Thyroid gland (tissue), 4 donors: ENCODE measurements around the gene MYOG. TPM values are rescaled to one million over a fixed set of nuclear protein-coding genes. Genes with fewer than 3 reads are reported as not detected.

ENCODE experiments used
- DNase-seq, 2 donors: peaks; one replicate each; pipeline ENCODE4 v3.0.0-alpha.2; 2019
- H3K27ac ChIP-seq, 3 donors: fragments of 200-600 bp; sonication (generic); 1 replicate in 2 of 3; 2 replicates in 1 of 3; pipeline ENCODE4 v1.5.1; 2016 to 2019; ENCODE audit warnings: mild to moderate bottlenecking in 1 of 3, moderate library complexity in 1 of 3
- H3K27me3 ChIP-seq: fragments of 200-600 bp; sonication (generic); one replicate; pipeline ENCODE4 v1.5.1; 2019
- H3K36me3 ChIP-seq, 2 donors: fragments of 200-600 bp; sonication (generic); one replicate each; pipeline ENCODE4 v1.5.1; 2016 to 2019
- H3K4me1 ChIP-seq, 2 donors: fragments of 200-600 bp; sonication (generic); one replicate each; pipeline ENCODE4 v1.5.1; 2017 to 2019
- H3K4me3 ChIP-seq, 3 donors: fragments of 200-600 bp; sonication (generic); replicated peaks in 1 of 3; 1 replicate in 2 of 3; 2 replicates in 1 of 3; pipeline ENCODE4 v1.5.1; 2016; ENCODE audit warnings: mild to moderate bottlenecking in 1 of 3
- H3K9me3 ChIP-seq: fragments of 200-600 bp; sonication (generic); one replicate; pipeline ENCODE4 v1.5.1; 2017
- POLR2A ChIP-seq, 2 donors: fragments of 450-650 bp; IDR thresholded peaks; one replicate each; pipeline ENCODE4 v1.6.1; 2017; ENCODE audit warnings: antibody characterized with exemption in 2 of 2, mild to moderate bottlenecking in 2 of 2, moderate library complexity in 1 of 2
- WGBS, 2 donors: methylation state at CpG; one replicate each; pipeline ENCODE4 v1.1.5; 2017; 5-methylcytosine and 5-hydroxymethylcytosine counted together
- intact Hi-C: fragments of 100-400 bp; cut with DNase I; formaldehyde crosslinking; loops from one replicate; pipeline ENCODE4 v1.15.1; 2023
- total RNA-seq, 4 donors: library from RNA; depleted of rRNA; stranded (reverse); fragments of >200 nt; gene quantifications; one replicate each; pipeline ENCODE4 v1.2.3, GENCODE V29; 2016
- TF ChIP-seq, protein P1 (sequence below), 6 experiments: fragments of 200-600 bp in 3 of 6; fragments of 450-650 bp in 3 of 6; sonication (generic) in 3 of 6; IDR thresholded peaks; one replicate each; pipeline ENCODE4 v1.5.1; 2016 to 2019; ENCODE audit warnings: antibody characterized with exemption in 6 of 6, mild to moderate bottlenecking in 2 of 6, inconsistent platforms in 1 of 6, moderate library complexity in 1 of 6

The MYOG gene
- total RNA-seq, 4 donors from 2014 or later, result not detected

DNA sequence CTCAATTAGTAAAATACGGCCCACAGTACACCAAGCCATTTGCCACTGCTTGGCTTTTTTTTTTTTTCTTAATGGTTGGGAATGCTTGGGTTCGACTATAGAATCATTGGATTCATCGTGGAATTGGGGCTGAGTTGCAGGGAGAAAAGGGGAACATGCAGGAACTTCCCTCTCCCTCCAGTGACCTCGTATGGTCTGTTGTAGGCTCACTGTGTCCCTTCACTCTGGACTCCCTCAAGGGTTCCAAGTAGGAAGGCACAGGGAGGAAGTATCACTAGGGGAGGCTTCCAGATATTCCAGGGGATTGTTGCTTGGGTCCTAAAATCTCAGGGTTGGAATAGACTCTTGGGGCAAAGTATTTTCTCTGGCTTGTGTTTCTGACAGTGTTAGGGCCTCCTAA lies 35.0 kb downstream of the MYOG start:
- 78 to 85% methylated on average over 4 of the region's 4 CpGs for WGBS, 2 donors
- DNase-seq, result no peak
- no peaks in the 10 kb centered on the region for H3K4me1 ChIP-seq
- intact Hi-C loops, result no loop called here
- no peaks in the 10 kb centered on the region for H3K36me3 ChIP-seq
- H3K4me3 ChIP-seq, result no peak overlapping the region
- no peaks in the 10 kb centered on the region for H3K27me3 ChIP-seq
- no peak overlapping the region for H3K27ac ChIP-seq
- TF ChIP-seq POLR2A (IDR thresholded peaks at IDR 0.05), result no peak
- TF ChIP-seq, protein P1, sequence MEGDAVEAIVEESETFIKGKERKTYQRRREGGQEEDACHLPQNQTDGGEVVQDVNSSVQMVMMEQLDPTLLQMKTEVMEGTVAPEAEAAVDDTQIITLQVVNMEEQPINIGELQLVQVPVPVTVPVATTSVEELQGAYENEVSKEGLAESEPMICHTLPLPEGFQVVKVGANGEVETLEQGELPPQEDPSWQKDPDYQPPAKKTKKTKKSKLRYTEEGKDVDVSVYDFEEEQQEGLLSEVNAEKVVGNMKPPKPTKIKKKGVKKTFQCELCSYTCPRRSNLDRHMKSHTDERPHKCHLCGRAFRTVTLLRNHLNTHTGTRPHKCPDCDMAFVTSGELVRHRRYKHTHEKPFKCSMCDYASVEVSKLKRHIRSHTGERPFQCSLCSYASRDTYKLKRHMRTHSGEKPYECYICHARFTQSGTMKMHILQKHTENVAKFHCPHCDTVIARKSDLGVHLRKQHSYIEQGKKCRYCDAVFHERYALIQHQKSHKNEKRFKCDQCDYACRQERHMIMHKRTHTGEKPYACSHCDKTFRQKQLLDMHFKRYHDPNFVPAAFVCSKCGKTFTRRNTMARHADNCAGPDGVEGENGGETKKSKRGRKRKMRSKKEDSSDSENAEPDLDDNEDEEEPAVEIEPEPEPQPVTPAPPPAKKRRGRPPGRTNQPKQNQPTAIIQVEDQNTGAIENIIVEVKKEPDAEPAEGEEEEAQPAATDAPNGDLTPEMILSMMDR (IDR thresholded peaks at IDR 0.05), result no peak
- no peaks in the 10 kb centered on the region for H3K9me3 ChIP-seq

DNA sequence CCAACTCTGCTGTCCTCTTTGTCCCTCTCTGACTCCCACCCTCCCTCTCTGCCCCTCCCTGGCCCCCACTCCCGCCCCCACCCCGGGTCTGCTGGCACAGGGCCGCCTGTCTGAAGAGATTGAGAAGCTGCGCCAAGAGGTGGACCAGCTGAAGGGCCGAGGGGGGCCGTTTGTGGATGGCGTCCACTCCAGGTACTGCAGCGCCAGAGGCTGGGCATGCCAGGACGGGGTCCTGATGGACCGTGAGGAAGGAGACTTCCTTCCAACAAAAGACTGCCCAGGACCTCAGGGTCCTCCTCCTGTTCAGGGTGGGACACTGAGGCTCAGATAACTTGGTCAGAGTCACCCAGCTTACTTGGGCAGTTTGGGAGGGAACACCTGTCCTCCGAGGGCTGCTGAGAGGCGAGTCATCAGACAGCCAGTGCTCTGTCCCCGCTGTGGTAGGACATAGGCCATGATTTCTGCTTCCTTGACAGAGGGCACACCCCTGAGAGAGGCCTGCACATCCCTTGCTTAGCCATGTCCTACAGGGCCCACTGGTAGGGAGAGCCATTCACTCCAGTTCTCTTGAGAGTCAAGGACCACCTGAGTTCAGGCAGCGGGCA lies 36.1 kb downstream of the MYOG start:
- no peak for DNase-seq
- Histone ChIP-seq H3K4me3 (no peak overlapping the region), H3K4me1 (no peaks in the 10 kb centered on the region), H3K9me3 (no peaks in the 10 kb centered on the region), H3K27ac (no peak overlapping the region), H3K36me3 (no peaks in the 10 kb centered on the region), H3K27me3 (no peaks in the 10 kb centered on the region)
- intact Hi-C loops, result no loop called here
- TF ChIP-seq, protein P1 (IDR thresholded peaks at IDR 0.05), result no peak
- no peak for TF ChIP-seq POLR2A (IDR thresholded peaks at IDR 0.05)
- 62 to 78% methylated on average over 4 to 10 of the region's 14 CpGs for WGBS, 2 donors

DNA sequence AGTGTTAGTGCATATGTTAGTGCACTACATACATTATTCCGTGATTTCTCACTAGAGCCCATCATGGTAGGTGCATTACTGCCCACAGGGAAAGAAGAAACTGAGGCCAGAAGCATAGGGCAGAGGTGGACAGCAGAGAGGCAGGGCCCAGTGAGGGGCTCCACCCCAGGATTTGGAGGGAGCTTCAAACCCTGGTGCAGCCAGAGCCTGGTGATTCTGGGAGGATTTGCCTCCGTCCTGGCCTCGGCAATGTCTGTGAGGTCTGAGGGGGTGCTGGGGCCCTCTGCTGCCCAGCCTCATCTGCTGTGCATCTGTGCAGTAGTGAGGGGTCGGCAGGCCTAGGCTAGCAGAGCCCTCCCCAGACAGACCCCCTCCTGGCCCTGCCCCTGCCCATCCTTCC lies 36.7 kb downstream of the MYOG start:
- H3K4me3 ChIP-seq, result no peak overlapping the region
- no peaks in the 10 kb centered on the region for H3K9me3 ChIP-seq
- H3K36me3 ChIP-seq, result no peaks in the 10 kb centered on the region
- no peaks in the 10 kb centered on the region for H3K27me3 ChIP-seq
- no peak for DNase-seq
- H3K4me1 ChIP-seq, result no peaks in the 10 kb centered on the region
- no peak for TF ChIP-seq POLR2A (IDR thresholded peaks at IDR 0.05)
- TF ChIP-seq, protein P1 (IDR thresholded peaks at IDR 0.05), result no peak
- H3K27ac ChIP-seq, result no peak overlapping the region
- intact Hi-C loops, result no loop called here
- 47 to 67% methylated on average over 2 to 3 of the region's 4 CpGs for WGBS, 2 donors

DNA sequence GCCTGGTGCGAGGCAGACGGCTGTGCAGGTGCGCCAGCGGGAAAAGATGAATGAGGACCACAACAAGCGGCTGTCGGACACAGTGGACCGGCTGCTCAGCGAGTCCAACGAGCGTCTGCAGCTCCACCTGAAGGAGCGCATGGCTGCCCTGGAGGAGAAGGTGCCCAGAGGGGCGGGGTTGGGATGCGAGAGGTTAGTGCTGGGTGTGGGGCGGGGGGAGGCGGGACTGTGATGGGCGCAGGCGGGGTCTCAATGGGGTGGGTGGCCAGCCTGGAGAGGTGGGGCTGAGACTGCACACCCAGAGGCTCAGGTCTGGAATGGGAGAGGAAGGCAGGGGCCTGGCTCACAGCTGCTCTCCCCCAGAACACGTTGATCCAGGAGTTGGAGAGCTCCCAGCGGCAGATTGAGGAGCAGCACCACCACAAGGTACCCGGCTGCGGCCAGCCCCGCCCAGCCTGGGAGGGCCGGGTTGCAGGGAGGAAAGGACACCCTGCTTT lies 37.2 kb downstream of the MYOG start:
- 38 to 43% methylated on average over 17 of the region's 23 CpGs for WGBS, 2 donors
- intact Hi-C loops, result no loop called here
- Histone ChIP-seq H3K4me1 (no peaks in the 10 kb centered on the region), H3K27ac (no peak overlapping the region), H3K9me3 (no peaks in the 10 kb centered on the region), H3K27me3 (no peaks in the 10 kb centered on the region), H3K4me3 (no peak overlapping the region), H3K36me3 (no peaks in the 10 kb centered on the region)
- TF ChIP-seq, protein P1 (IDR thresholded peaks at IDR 0.05), result peak in 3 of 6 experiments; percentile 20 to 30 (median 21)
- no peak for TF ChIP-seq POLR2A (IDR thresholded peaks at IDR 0.05)
- peak; percentile 70 for DNase-seq

DNA sequence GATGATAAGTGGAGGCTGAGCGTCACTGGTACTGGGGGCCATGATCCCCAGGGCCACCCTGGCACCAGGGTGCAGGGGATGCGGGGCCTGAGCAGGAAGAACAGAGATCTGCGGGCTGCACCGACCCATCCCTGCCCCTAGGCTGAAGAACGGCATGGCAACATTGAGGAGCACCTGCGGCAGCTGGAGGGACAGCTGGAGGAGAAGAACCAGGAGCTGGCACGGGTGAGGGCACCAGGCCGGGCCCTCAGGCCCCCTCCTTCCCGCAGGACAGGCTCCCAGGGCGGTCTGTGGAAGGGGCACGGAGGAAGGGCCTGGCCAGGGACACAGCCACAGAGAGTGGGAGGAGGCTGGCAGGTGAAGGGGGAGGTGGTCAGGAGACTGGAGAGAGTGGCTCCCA lies 37.7 kb downstream of the MYOG start:
- TF ChIP-seq POLR2A (IDR thresholded peaks at IDR 0.05), result no peak
- TF ChIP-seq, protein P1 (IDR thresholded peaks at IDR 0.05), result no peak
- 83 to 85% methylated on average over 11 of the region's 11 CpGs for WGBS, 2 donors

More for the DNA sequence above, 37.7 kb downstream of the MYOG start:
- H3K9me3 ChIP-seq, result no peaks in the 10 kb centered on the region
- H3K27me3 ChIP-seq, result no peaks in the 10 kb centered on the region
- H3K27ac ChIP-seq, result no peak overlapping the region
- no peaks in the 10 kb centered on the region for H3K36me3 ChIP-seq
- no peaks in the 10 kb centered on the region for H3K4me1 ChIP-seq
- intact Hi-C loops, result no loop called here
- H3K4me3 ChIP-seq, result no peak overlapping the region
- no peak for DNase-seq
